Stimulated activated naive CD8-positive, alpha-beta T cell treated with anti-CD3 and anti-CD28 coated beads, Interleukin-15, Interleukin-2, amounts not matched to agents 100 U/mL and 50 U/mL, for 24 hours (primary cell): Measurements from ENCODE around the gene ABL2.
"Not testable (repeated sequence)": the region's sequence is repeated elsewhere in the genome, so short reads cannot be mapped to it uniquely, and the experiment has no call there.

Experiments used
- ATAC-seq: fragments of 150-1000 bp; cut with Tn5 transposase; one replicate; pipeline ENCODE4 v1.10.0; 2021
- DNase-seq: peaks from one replicate; pipeline ENCODE4 v3.0.0; 2021

The ABL2 gene

GRCh38 chr1:179135168-179135567, 94.3 kb downstream of the ABL2 start:
- ATAC-seq, DNase-seq: not testable (repeated sequence)

DNA sequence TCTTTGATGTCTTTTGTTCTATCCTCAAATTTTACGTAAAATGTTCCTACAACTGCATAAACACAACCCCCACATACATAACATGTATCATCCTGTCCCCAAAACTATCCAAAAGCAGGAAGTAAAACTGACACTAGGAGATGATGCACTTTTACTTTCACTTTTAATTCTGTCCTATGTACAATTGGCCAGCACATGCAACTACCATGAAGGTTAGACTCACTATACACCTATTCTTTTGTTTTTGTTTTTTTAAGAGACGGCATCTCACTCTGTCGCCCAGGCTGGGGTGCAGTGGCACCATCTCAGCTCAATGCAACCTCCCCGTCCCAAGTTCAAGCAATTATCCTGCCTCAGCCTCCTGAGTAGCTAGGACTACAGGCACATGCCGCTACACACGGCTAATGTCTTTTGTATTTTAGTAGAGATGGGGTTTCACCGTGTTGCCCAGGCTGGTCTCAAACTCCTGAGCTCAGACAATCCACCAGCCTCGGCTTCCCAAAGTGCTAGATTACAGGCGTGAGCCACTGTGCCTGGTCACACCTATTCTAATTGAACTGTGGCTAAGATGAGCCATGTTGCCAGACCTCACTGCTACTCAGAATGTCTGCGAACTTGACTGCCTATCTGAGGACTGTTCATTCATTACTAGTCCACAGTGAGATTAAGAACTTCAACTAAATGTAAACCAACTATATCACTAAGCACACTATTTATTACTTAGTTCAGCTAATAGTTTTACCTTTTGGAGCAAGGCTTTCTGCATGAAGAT, 99.6 kb downstream of the ABL2 start:
- DNase-seq (peak; percentile 9), ATAC-seq (peak; percentile 94)

DNA sequence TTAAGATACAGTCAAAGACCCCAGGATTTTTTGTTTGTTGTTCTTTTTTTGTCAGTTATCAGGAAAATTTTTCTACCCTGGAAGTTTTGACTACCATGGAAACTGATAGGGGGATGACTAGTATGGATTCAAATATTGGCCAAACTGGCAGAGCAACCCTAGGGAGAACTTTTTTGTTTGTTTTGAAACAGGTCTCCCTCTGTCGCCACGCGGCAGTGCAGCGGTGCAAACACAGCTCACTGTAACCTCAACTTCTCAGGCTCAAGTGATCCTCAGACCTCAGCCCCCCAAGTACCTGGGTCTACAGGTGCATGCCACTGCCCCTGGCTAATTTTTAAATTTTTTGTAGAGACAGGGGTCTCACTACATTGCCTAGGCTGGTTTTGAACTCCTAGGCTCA, 101.0 kb downstream of the ABL2 start:
- no peak for ATAC-seq
- no peak for DNase-seq

- DNase-seq, result no peak
Measured at GRCh38 chr1:179127163-179127895, 102.1 kb downstream of the ABL2 start.

GRCh38 chr1:179126338-179127060, 103.0 kb downstream of the ABL2 start:
- DNase-seq (no peak), ATAC-seq (no peak)

More at GRCh38 chr1:179127163-179127895, 102.1 kb downstream of the ABL2 start:
- ATAC-seq, result no peak

DNA sequence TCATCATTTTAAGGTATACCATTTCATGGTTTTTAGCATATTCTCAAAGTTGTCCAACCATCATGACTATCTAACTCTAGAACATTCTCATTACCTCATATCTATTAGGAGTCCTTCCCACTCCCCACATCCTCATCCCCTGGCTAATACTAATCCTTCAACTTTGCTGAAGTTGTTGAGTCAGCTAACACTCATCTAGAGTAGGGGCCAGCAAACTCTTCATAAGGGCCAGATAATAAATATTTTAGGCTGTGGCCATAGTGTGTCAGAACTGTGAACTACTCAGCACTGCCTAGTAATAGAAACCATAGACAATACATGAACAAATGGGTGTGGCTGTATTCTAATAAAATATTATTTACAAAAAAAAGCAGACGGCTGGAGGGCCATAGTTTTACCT, 104.6 kb downstream of the ABL2 start:
- ATAC-seq (no peak), DNase-seq (no peak)

- ATAC-seq, result peak; percentile 68
Measured at GRCh38 chr1:179121159-179121938, 108.1 kb downstream of the ABL2 start.

DNA sequence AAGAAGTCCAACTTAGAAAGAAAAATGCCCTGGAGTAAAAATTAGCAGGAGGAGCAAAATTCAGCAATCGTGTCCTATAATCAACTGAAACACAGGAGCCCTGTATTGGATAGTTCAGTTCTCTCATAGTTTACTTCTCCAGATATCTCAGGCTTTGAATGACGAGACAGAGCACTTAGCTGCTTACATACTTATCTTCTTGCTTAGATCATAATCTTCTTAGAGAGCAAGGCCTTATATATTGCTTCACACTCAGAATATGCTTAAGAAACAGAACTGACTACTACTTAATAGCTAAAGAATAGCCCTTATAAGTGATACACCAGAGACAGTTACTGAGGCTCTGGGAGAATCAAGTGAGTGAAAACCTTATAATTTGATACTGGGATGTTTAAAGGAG, 108.7 kb downstream of the ABL2 start:
- DNase-seq (no peak), ATAC-seq (no peak)

More at GRCh38 chr1:179121159-179121938, 108.1 kb downstream of the ABL2 start:
- DNase-seq, result peak; percentile 44

DNA sequence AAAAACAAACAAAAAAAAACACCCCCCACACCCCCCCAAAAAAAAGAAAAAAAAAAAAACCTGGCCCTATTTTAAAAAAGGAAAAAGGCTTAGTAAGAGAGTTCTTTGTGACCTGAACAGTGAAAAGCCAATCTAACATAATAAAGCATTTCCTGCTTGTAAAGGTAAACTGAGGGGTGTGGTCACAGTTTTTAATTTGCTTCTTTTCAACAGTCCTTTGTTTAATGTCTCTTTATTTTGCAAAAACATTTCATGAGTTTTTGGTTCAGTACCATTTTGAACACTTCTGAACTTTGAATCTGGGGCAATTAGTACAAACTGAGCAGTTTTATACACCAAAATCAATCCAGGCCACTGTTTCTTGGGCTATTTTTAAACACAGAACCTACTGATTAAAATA, 110.0 kb downstream of the ABL2 start:
- DNase-seq, result no peak
- no peak for ATAC-seq

GRCh38 chr1:179115181-179115580, 114.3 kb downstream of the ABL2 start:
- ATAC-seq (no peak), DNase-seq (no peak)

DNA sequence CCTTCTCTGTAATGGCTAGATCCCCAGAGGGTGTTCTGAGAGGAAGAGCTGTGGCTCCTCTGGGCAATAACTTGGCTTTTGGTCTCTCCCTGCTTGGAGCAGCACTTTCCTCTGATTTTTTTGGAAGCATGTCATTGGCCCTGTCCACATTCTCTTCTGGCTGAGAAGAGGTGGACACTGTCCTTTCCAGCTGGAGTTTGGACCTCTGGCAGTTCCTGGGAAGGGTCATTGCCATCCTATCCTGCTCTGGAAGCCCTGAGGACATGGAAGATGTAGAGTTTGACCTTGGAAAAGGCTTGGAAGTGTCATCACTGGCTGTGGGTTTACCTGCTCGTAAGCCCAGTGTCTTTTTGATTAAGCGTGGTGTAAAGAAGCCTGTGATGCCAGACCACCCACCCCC, 120.8 kb downstream of the ABL2 start:
- ATAC-seq (no peak), DNase-seq (no peak)

DNA sequence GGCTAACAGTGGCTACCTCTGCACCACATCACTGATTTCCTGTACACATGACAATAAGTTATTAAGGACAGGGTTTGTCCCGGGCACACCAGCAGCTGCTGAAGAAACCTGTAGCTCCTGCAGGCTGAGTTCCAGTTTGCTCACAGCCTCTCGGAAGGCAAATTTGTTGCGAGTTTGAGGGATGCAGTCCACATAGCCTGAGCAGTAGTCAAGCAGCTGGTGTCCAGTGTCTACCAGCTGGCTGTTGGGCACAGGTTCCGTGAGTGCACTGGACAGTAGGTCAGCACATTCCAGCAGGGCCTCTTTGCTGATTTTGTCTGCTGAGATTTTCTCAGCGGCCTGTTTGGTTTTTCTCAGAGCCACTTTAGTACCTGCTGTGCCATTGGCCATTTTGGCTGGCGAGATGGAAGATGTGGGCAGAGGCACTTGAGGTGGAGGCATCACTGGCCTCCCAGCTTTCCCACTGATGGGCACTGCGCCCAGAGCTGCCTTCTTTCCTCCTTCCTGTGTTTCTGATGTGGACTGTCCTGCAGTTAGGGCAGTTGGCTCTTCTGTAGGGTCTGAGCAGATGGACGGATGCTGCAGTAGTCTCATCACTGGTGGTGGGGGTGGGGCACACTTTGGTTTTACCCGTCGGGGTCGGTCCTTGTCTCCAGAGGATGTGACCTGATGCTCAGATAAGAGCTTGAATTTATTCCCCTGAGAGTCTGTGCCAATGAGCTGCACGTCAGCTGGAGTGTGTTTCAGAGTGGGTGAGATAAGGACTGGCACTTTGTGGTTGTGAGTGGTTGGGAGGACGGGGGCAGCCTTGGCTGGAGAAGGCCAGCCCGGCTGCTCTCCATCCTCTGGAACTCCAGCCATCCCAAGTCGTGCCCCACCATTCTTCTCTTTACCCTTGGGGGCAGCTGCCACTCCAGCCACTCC, 121.5 kb downstream of the ABL2 start:
- DNase-seq, result no peak
- ATAC-seq, result no peak

GRCh38 chr1:179105393-179105792, 124.1 kb downstream of the ABL2 start:
- peak; percentile 32 for ATAC-seq
- DNase-seq, result no peak

GRCh38 chr1:179104611-179105250, 124.7 kb downstream of the ABL2 start:
- ATAC-seq, result no peak
- no peak for DNase-seq

DNA sequence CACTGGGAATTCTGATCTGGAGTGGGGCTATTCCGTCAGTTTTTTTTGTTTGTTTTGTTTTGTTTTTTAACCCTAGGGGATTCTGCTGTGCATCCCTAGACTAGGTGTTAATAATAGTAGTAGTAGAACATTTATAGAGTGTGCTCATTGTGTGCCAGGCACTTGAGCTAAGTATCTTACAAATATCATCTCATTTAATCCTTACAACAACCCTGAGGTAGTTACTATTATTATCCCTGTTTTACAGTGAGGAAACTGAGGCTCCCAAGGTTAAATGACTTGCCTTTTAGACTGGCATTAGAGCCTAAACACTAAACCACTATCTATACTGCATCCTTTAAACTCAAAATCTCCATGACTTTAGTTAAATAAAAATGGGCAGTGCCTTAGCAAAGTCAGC, 125.5 kb downstream of the ABL2 start:
- ATAC-seq (no peak), DNase-seq (no peak)

DNA sequence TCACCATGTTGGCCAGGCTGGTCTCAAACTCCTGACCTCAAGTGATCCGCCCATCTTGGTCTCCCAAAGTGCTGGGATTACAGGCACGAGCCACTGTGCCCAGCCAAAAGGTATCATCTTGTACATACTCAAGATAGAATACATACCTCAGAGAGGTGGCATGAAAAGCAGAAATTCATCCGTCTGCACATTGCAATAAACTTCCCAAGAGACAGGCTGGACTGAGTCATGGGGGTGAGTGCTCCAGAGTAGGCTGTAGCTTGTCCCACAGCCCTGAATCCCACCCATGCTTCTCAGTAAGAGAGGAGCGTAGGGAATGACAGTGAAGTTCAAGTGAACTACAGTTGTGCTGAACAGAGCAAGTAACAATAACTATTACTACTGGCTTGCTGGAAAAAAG, 127.9 kb downstream of the ABL2 start:
- DNase-seq, result no peak
- ATAC-seq, result no peak

DNA sequence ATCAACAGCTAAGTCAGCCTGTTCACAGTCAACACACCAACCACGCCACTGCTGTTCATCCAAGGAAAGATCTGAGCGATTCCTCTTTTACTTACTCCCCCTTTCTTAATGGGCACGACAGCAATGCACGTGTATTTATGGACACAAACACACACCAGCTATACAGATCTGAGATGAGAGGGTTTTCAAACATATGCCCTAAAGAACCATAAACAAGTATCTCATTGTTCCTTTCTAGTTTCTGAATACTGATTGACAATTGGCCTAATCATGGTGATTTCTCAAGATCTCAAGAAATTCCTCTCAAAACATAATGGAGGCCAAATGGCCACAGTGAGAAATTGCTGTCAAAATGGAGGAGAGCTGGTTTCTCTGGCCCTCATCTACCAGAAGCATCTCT, 129.6 kb downstream of the ABL2 start:
- ATAC-seq (no peak), DNase-seq (no peak)

GRCh38 chr1:179095924-179096323, 133.6 kb downstream of the ABL2 start:
- no peak for DNase-seq
- ATAC-seq, result no peak

GRCh38 chr1:179095377-179095776, 134.1 kb downstream of the ABL2 start:
- no peak for DNase-seq
- no peak for ATAC-seq

- no peak for DNase-seq
- no peak for ATAC-seq
Measured at GRCh38 chr1:179094818-179095217, 134.7 kb downstream of the ABL2 start.
